ENCODE data around the gene ANKH. TPM values are rescaled to one million over a fixed set of nuclear protein-coding genes. Genes with fewer than 3 reads are reported as not detected.

The ANKH gene
- polyA plus RNA-seq, 1 donor (not counting 4 experiments of a cell fraction or from before 2014, with no cell fraction given), result 13.8 TPM

- dilution Hi-C loops (cut with MboI; ENCODE audit: extremely low pct_ligation_motif_present, low sequenced_read_pairs), result no loop called here
- Histone ChIP-seq H3K9ac (ENCODE audit: control insufficient read depth, extremely low read depth, insufficient read depth, low read length) (no peak overlapping the region), H3K9me1 (ENCODE audit: control insufficient read depth, extremely low read depth, insufficient read depth, low read length) (no peaks in the 10 kb centered on the region), H3K4me3 (ENCODE audit: control insufficient read depth in 2 of 3, extremely low read depth in 1 of 3, insufficient read depth in 2 of 3, low read depth in 1 of 3, low read length in 3 of 3) (no peak overlapping the region), H3K27me3 (ENCODE audit: control insufficient read depth, extremely low read depth, insufficient read depth, low read length) (no peaks in the 10 kb centered on the region), H3K27ac (ENCODE audit: control insufficient read depth, insufficient read depth, low read length) (no peak overlapping the region), H3K4me2 (ENCODE audit: control insufficient read depth, extremely low read depth, insufficient read depth, low read depth, low read length) (no peak overlapping the region), H3K79me2 (ENCODE audit: control insufficient read depth, insufficient read depth, low read length) (peaks cover 2% of the 10 kb centered on the region), H4K20me1 (ENCODE audit: control insufficient read depth, extremely low read depth, insufficient read depth, low read length) (no peaks in the 10 kb centered on the region), H3K36me3 (ENCODE audit: control insufficient read depth in 2 of 2, extremely low read depth in 1 of 2, insufficient read depth in 2 of 2, low read length in 2 of 2) (peaks cover 16 to 26% of the 10 kb centered on the region in 2 experiments), H3K4me1 (ENCODE audit: control insufficient read depth, extremely low read depth, insufficient read depth, low read length) (peaks cover 9% of the 10 kb centered on the region), H2AFZ (ENCODE audit: control insufficient read depth, low read length) (no peak overlapping the region), H3K9me3 (ENCODE audit: control insufficient read depth, low read depth, low read length) (no peaks in the 10 kb centered on the region)
- DNase-seq (ENCODE audit: low read depth, low spot score), result no peak
- no peak for TF ChIP-seq CTCF (optimal IDR thresholded peaks at IDR 0.05 in 1 of 3, IDR thresholded peaks at IDR 0.05 in 1 of 3, conservative IDR thresholded peaks at IDR 0.05 in 1 of 3; ENCODE audit: extremely low read depth in 1 of 3, insufficient read depth in 2 of 3, low read length in 3 of 3)
- no peak for TF ChIP-seq EZH2 (IDR thresholded peaks at IDR 0.05; ENCODE audit: low read length)
- no peak for FAIRE-seq
Measured at GRCh38 chr5:14708551-14708950, 163.0 kb downstream of the ANKH start.

DNA sequence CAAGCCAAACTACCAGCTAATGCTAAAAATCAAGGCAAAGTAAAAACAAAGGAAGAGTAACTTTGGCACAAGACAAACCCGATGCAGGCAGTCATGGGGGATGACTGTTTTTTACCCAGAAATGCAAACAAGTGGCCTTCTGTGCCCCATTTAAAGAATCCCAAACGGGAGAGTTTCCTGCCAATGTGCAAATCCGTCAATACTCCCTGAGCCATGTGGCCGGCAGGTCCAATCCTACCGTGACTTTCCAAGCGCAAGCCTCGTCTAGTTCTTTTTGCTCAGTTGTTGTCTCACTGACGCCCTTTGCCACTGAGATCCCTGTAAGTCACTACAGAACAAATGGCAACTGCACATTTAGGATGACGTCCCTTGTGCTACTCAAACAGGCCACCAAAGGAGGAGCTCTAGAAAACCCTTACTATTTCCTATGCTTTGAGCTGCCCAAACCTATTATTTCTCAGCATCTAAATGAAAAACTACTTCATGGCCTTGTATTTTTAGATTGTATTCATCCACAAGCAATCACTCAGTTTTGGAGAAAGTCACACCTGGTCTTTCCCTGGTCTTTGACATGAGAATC lies 163.7 kb downstream of the ANKH start:
- H3K36me3 ChIP-seq (ENCODE audit: control insufficient read depth in 2 of 2, extremely low read depth in 1 of 2, insufficient read depth in 2 of 2, low read length in 2 of 2), result peaks cover 10 to 26% of the 10 kb centered on the region in 2 experiments
- FAIRE-seq, result no peak
- H3K4me2 ChIP-seq (ENCODE audit: control insufficient read depth, extremely low read depth, insufficient read depth, low read depth, low read length), result no peak overlapping the region
- no peaks in the 10 kb centered on the region for H4K20me1 ChIP-seq (ENCODE audit: control insufficient read depth, extremely low read depth, insufficient read depth, low read length)
- DNase-seq (ENCODE audit: low read depth, low spot score), result no peak
- peaks cover 2% of the 10 kb centered on the region for H3K79me2 ChIP-seq (ENCODE audit: control insufficient read depth, insufficient read depth, low read length)
- no peak overlapping the region for H2AFZ ChIP-seq (ENCODE audit: control insufficient read depth, low read length)
- TF ChIP-seq EZH2 (IDR thresholded peaks at IDR 0.05; ENCODE audit: low read length) (no peak), CTCF (optimal IDR thresholded peaks at IDR 0.05 in 1 of 3, IDR thresholded peaks at IDR 0.05 in 1 of 3, conservative IDR thresholded peaks at IDR 0.05 in 1 of 3; ENCODE audit: extremely low read depth in 1 of 3, insufficient read depth in 2 of 3, low read length in 3 of 3) (no peak)
- H3K4me3 ChIP-seq (ENCODE audit: control insufficient read depth in 2 of 3, extremely low read depth in 1 of 3, insufficient read depth in 2 of 3, low read depth in 1 of 3, low read length in 3 of 3), result no peak overlapping the region
- no peaks in the 10 kb centered on the region for H3K9me1 ChIP-seq (ENCODE audit: control insufficient read depth, extremely low read depth, insufficient read depth, low read length)
- no peaks in the 10 kb centered on the region for H3K27me3 ChIP-seq (ENCODE audit: control insufficient read depth, extremely low read depth, insufficient read depth, low read length)
- no peak overlapping the region for H3K27ac ChIP-seq (ENCODE audit: control insufficient read depth, insufficient read depth, low read length)
- no peak overlapping the region for H3K9ac ChIP-seq (ENCODE audit: control insufficient read depth, extremely low read depth, insufficient read depth, low read length)
- dilution Hi-C loops (cut with MboI; ENCODE audit: extremely low pct_ligation_motif_present, low sequenced_read_pairs), result no loop called here
- H3K4me1 ChIP-seq (ENCODE audit: control insufficient read depth, extremely low read depth, insufficient read depth, low read length), result peaks cover 12% of the 10 kb centered on the region
- no peaks in the 10 kb centered on the region for H3K9me3 ChIP-seq (ENCODE audit: control insufficient read depth, low read depth, low read length)
